Measurements from ENCODE around the gene S100A14. TPM values are rescaled to one million over a fixed set of nuclear protein-coding genes. Genes with fewer than 3 reads are reported as not detected.

The S100A14 gene
- total and polyA plus RNA-seq, 2 of the 13 experiments (the other 11 are each of a cell fraction or from before 2014, with no cell fraction given): 1.4 to 7.7 TPM

DNA sequence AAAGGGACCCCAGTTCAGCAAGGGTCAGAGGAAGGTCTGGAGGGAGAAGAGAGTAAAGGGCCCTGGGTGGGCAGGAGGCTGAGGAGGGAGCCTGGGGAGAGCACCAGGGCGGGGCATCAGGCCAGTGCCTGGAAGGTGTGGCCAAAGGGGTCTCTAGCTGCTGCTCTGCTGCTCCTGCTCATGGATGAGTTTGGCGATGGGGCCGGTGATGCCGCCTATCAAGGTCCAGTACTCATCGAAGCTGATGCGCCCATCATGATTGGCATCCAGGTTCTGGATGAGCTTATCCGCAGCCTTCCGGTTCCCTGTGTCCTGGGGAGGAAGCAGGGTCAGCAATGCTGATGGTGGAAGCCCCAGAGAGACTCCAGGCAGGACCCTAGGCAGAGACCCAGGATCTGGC is 8.7 kb downstream of the S100A14 start (continued):
- TF ChIP-seq ARID4A (CRISPR knock-in tag; IDR thresholded peaks at IDR 0.05; ENCODE audit: borderline replicate concordance) (no peak), MZF1 (CRISPR knock-in tag; IDR thresholded peaks at IDR 0.05; ENCODE audit: borderline replicate concordance) (no peak), ARID3A (IDR thresholded peaks at IDR 0.05; ENCODE audit: low read depth, low read length) (no peak), HNF4A (CRISPR knock-in tag; IDR thresholded peaks at IDR 0.05) (no peak), ZFY (CRISPR knock-in tag; IDR thresholded peaks at IDR 0.05) (no peak), PRPF4 (IDR thresholded peaks at IDR 0.05; ENCODE audit: low read depth, low read length, poor library complexity, severe bottlenecking) (no peak)

GRCh38 chr1:153606194-153606593 is 9.9 kb downstream of the S100A14 start:
- H3K9ac ChIP-seq (ENCODE audit: insufficient read depth, low read depth, low read length): no peak overlapping the region
- no peak overlapping the region for H2AFZ ChIP-seq (ENCODE audit: low read length)
- no peak overlapping the region for H3K4me3 ChIP-seq (replicated peaks in 1 of 3; ENCODE audit: insufficient read depth in 1 of 3, low read depth in 2 of 3, low read length in 3 of 3)
- peaks cover 37% of the 10 kb centered on the region for H3K4me1 ChIP-seq (ENCODE audit: insufficient read depth, low read length)
- ChIA-PET CTCF (ENCODE audit: low intra/inter-chr PET ratio, low total read pairs) (no interaction called here), POLR2A (interaction anchor here (0.7 to 12.2 kb wide), 3 partner anchors 10 to 28 kb away, joined by 5 to 390 read pairs (median 54); partner anchors contain the start of genes CHTOP, S100A1, S100A13 and S100A14)
- no peaks in the 10 kb centered on the region for H4K20me1 ChIP-seq (ENCODE audit: insufficient read depth, low read length)
- H3K27ac ChIP-seq (ENCODE audit: extremely low read length, insufficient read depth, low read length): no peak overlapping the region
- no peaks in the 10 kb centered on the region for H3K9me3 ChIP-seq (ENCODE audit: low read length)
- no peak overlapping the region for H3K4me2 ChIP-seq (ENCODE audit: low read depth, low read length)
- ATAC-seq (no peak), DNase-seq (ENCODE audit: low spot score) (no peak), FAIRE-seq (no peak)
- 96% methylated on average over 11 of the region's 11 CpGs for WGBS (ENCODE audit: low lambda C conversion rate)
- no TSS peak for BruUV-seq (replicated peaks)
- intact Hi-C loops (cut with micrococcal nuclease; ENCODE audit: unreplicated experiment): no loop called here
- H3K27me3 ChIP-seq (ENCODE audit: control insufficient read depth in 1 of 2, insufficient read depth in 2 of 2, low read length in 2 of 2): no peaks in the 10 kb centered on the region; a peak in 1 of 5 replicates
- H3K79me2 ChIP-seq (ENCODE audit: insufficient read depth, low read length): peaks cover 8% of the 10 kb centered on the region
- in situ Hi-C loops (cut with HindIII; ENCODE audit: extremely low pct_ligation_motif_present, low pct_unique_long_range_greater_than_20kb): no loop called here
- no peaks in the 10 kb centered on the region; a peak in 1 of 5 replicates for H3K36me3 ChIP-seq (replicated peaks in 1 of 2; ENCODE audit: control insufficient read depth in 1 of 2, insufficient read depth in 2 of 2, low read length in 2 of 2)
- TF ChIP-seq, protein P1, sequence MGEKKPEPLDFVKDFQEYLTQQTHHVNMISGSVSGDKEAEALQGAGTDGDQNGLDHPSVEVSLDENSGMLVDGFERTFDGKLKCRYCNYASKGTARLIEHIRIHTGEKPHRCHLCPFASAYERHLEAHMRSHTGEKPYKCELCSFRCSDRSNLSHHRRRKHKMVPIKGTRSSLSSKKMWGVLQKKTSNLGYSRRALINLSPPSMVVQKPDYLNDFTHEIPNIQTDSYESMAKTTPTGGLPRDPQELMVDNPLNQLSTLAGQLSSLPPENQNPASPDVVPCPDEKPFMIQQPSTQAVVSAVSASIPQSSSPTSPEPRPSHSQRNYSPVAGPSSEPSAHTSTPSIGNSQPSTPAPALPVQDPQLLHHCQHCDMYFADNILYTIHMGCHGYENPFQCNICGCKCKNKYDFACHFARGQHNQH (CRISPR knock-in tag; IDR thresholded peaks at IDR 0.05): no peak
- TF ChIP-seq MAFG (CRISPR knock-in tag; IDR thresholded peaks at IDR 0.05): no peak

All from HepG2 (cell line).